ENCODE data around the gene D2HGDH. TPM values are rescaled to one million over a fixed set of nuclear protein-coding genes. Genes with fewer than 3 reads are reported as not detected.

D2HGDH gene
- total and polyA plus RNA-seq, 2 donors from 2014 or later, result 37.0 to 49.3 TPM

DNA sequence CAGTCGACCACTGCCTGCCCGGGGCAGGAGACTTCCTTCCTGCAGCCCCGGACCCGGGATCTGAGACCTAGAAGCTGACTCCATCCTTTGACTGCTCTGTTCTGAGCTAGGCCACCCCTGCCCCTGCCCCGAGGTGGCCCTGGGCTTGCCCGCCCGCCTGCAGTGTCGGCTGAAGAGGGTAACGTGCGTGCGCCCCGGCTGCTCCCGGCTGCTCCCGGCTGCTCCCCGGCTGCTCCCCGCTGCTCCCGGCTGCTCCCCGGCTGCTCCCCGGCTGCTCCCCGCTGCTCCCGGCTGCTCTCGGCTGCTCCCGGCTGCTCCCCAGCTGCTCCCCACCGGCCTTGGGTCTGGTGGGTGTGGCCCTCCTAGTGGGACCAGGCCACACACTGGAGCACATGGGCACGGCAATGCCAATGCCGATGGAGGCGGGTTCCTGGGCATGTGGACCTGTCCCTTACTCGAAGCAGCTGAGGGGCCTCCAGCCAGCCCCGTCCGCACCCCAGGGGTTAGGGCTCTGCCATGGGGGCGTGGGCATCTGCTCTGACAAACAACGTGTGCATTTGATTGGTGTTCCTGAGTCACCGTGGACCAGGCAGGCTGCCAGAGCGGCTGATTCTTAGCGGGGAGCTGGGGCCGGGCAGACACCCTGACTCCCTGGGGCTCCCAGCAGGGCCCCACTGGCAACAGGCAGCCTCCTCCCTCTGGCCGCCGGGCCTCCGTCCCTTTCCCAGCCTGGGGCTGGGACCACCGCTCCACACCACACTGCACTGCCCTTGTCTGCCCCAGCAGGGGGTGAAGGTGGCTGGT, 40.2 kb downstream of the D2HGDH start:
- H3K36me3 ChIP-seq (ENCODE audit: control insufficient read depth in 2 of 3, insufficient read depth in 3 of 3, low read length in 3 of 3), result no peaks in the 10 kb centered on the region
- TF ChIP-seq, protein P1, sequence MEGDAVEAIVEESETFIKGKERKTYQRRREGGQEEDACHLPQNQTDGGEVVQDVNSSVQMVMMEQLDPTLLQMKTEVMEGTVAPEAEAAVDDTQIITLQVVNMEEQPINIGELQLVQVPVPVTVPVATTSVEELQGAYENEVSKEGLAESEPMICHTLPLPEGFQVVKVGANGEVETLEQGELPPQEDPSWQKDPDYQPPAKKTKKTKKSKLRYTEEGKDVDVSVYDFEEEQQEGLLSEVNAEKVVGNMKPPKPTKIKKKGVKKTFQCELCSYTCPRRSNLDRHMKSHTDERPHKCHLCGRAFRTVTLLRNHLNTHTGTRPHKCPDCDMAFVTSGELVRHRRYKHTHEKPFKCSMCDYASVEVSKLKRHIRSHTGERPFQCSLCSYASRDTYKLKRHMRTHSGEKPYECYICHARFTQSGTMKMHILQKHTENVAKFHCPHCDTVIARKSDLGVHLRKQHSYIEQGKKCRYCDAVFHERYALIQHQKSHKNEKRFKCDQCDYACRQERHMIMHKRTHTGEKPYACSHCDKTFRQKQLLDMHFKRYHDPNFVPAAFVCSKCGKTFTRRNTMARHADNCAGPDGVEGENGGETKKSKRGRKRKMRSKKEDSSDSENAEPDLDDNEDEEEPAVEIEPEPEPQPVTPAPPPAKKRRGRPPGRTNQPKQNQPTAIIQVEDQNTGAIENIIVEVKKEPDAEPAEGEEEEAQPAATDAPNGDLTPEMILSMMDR (IDR thresholded peaks at IDR 0.05; ENCODE audit: borderline replicate concordance, extremely low read depth, insufficient read depth), result no peak
- intact Hi-C loops (cut with DNase I), result no loop called here
- DNase-seq (no peak), FAIRE-seq (no peak)
- no peak overlapping the region for H3K27ac ChIP-seq (ENCODE audit: low read depth in 2 of 2, low read length in 2 of 2)
- H3K27me3 ChIP-seq (ENCODE audit: control insufficient read depth, insufficient read depth, low read length), result no peaks in the 10 kb centered on the region
- H3K9ac ChIP-seq (ENCODE audit: low read length in 3 of 3), result no peak overlapping the region
- no peaks in the 10 kb centered on the region for H3K9me3 ChIP-seq (ENCODE audit: control insufficient read depth in 2 of 3, insufficient read depth in 1 of 3, low read length in 3 of 3)
- H3K4me3 ChIP-seq (ENCODE audit: low read length in 3 of 3), result no peak overlapping the region
- peaks cover 0 to 13% (median 10%) of the 10 kb centered on the region in 3 donors for H3K4me1 ChIP-seq (ENCODE audit: control insufficient read depth in 2 of 3, insufficient read depth in 2 of 3, low read depth in 1 of 3, low read length in 3 of 3)

GRCh38 chr2:241775223-241776177, 41.1 kb downstream of the D2HGDH start:
- no peak for FAIRE-seq
- DNase-seq, result peak in 4 of 5 donors; percentile 53 to 76 (median 64)
- Histone ChIP-seq H3K4me1 (ENCODE audit: control insufficient read depth in 2 of 3, insufficient read depth in 2 of 3, low read depth in 1 of 3, low read length in 3 of 3) (peaks cover 0 to 9% (median 6%) of the 10 kb centered on the region in 3 donors), H3K36me3 (ENCODE audit: control insufficient read depth in 2 of 3, insufficient read depth in 3 of 3, low read length in 3 of 3) (no peaks in the 10 kb centered on the region), H3K27ac (ENCODE audit: low read depth in 2 of 2, low read length in 2 of 2) (no peak overlapping the region), H3K27me3 (ENCODE audit: control insufficient read depth, insufficient read depth, low read length) (no peaks in the 10 kb centered on the region), H3K9ac (ENCODE audit: low read length in 3 of 3) (no peak overlapping the region), H3K4me3 (ENCODE audit: low read length in 3 of 3) (no peak overlapping the region), H3K9me3 (ENCODE audit: control insufficient read depth in 2 of 3, insufficient read depth in 1 of 3, low read length in 3 of 3) (no peaks in the 10 kb centered on the region)
- TF ChIP-seq, protein P1 (IDR thresholded peaks at IDR 0.05; ENCODE audit: borderline replicate concordance, extremely low read depth, insufficient read depth), result no peak
- intact Hi-C loops (cut with DNase I), result no loop called here

DNA sequence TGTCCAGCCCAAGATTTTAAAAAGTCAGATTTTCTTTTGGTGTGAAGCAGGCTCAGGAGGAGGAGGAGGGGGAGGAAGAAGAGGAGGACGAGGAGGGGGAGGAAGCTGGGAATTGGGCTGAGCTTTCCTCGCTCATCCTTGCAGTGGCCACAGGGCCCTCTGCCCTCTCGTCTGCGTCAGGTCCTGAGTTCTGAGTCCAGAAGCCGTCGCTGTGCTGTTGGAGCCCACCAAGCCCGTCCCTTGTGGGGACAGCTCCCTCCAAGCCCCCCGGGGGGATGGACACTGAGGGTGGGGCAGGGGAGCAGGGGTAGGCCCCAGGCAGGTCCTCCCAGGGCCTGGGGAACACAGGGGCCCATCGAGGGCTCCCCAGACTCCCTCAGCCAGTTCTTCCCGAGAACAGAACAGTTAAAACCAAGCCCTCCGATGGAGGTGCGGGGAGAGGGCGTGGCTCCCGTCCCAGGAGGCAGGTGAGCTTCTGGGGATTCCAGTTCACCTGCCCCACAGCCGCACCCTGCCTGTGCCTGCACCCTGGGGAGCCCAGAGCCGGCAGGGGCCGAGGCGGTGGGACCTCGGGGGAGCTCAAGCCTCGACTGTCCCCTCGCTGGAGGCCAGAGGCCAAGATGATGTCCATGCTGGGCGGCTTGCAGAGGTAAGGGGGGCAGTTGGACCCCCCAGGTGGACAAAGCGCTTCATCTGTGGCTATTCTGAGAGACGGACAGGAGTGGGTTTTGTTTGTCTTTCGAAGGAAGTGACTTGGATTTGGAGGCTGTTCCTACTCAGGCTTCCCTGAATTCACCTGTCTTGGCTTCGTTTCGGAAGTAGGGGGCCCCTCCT, 42.1 kb downstream of the D2HGDH start, which contains the start of gene GAL3ST2:
Gene GAL3ST2 (plus strand): TSS at position 487 of the 834 bp plus-strand sequence. CDS start 134 bp downstream, at position 621.
- TF ChIP-seq, protein P1 (IDR thresholded peaks at IDR 0.05; ENCODE audit: borderline replicate concordance, extremely low read depth, insufficient read depth), result no peak
- Histone ChIP-seq H3K27me3 (ENCODE audit: control insufficient read depth, insufficient read depth, low read length) (no peaks in the 10 kb centered on the region), H3K27ac (ENCODE audit: low read depth in 2 of 2, low read length in 2 of 2) (no peak within 1 kb of the TSS), H3K4me3 (ENCODE audit: low read length in 3 of 3) (no peak within 1 kb of the TSS), H3K36me3 (ENCODE audit: control insufficient read depth in 2 of 3, insufficient read depth in 3 of 3, low read length in 3 of 3) (no peaks in the 10 kb centered on the region), H3K4me1 (ENCODE audit: control insufficient read depth in 2 of 3, insufficient read depth in 2 of 3, low read depth in 1 of 3, low read length in 3 of 3) (no peaks in the 10 kb centered on the region), H3K9ac (ENCODE audit: low read length in 3 of 3) (no peak within 1 kb of the TSS), H3K9me3 (ENCODE audit: control insufficient read depth in 2 of 3, insufficient read depth in 1 of 3, low read length in 3 of 3) (peaks cover 0 to 3% (median 0%) of the 10 kb centered on the region in 3 donors)
- FAIRE-seq (no peak), DNase-seq (no peak)
- intact Hi-C loops (cut with DNase I), result no loop called here

Data from kidney (tissue), 14 donors.